ENCODE data around the gene PDE4D.

DNA sequence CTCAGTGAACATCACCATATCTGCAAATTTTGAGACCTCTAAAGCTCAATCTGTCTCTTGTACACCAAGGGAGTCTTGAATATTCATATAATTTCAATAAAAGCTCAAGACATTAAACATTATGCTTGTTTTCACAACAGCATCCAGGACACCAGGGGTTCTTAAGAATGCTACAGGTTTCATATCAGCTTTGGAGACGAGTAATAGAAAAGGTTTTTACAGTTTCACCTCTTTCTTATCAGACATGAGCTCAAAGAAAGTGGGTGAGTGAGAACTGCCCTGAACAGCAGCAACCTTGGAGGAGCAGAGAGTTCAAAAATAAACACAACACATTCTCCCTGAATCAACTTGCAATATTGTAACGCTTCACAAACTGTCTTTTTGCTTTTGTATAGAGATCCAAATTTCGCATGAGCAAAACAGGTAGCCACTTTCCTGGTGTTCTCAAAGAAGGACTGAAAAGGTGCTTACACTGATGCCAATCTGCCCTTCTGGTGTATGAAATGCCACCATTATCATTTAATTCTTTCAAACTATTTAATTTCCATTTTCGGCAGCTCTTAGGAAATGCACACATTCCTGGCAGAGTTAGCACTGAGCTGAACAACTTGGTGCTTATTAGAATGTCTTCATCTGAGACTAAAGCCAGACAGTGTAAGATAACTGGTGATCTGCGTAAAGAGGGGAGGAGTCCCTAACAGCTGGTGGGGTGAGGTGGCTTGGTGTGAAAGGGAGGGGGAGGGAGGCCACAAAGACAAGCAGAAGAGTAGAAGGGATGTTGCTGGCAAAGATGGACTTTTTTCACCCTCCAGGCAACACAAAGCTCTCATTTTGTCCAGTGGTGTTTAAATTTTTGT lies 535.3 kb downstream of the PDE4D start:
- no peak for TF ChIP-seq EZH2 (IDR thresholded peaks at IDR 0.05; ENCODE audit: low read length, unreplicated experiment)
- TF ChIP-seq EZH2phosphoT487 (IDR thresholded peaks at IDR 0.05; ENCODE audit: borderline replicate concordance, low read length): no peak
